Activated gamma-delta T cell treated with Interleukin-2 at 50 U/mL for 16 hours (primary cell): ENCODE measurements around the gene DRICH1.
"Not testable (repeated sequence)": the region's sequence is repeated elsewhere in the genome, so short reads cannot be mapped to it uniquely, and the experiment has no call there.

Source experiments
- DNase-seq: peaks from one replicate; pipeline ENCODE4 v3.0.0-alpha.2; 2020

Gene DRICH1, protein sequence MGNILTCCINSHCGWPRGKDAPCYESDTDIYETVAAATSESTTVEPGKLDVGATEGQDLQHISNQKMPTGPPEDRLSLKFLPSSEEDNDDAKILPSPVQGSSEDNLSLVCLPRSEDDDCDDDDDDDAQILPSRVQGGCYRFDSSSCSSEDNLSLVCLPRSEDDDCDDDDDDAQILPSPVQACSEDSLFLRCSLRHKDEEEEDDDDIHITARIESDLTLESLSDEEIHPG

DNA sequence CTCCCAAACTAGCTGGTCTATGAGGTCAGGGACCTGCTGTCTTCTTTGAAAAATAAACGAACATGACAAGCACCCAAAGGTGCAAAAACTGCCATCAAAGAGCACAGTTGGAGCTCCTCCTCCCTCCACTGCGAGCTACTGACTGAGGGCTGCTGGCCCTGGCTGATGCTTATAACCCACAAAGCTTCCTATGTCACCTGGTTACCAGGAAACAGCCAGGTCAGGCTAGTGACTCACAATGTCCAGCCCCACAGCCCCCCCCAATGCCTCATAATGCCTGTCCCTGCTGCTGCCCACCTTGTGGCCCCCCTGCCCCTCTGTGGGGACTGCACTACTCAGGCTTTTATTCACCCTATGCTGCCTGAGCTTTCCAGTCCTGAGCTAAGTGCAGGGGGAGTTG, at the start of gene DRICH1:
TSS of gene DRICH1 (minus strand) at position 144 of the 400 bp plus-strand sequence. CDS start 298 bp downstream, outside the sequence.
- peak; percentile 18 for DNase-seq

DNA sequence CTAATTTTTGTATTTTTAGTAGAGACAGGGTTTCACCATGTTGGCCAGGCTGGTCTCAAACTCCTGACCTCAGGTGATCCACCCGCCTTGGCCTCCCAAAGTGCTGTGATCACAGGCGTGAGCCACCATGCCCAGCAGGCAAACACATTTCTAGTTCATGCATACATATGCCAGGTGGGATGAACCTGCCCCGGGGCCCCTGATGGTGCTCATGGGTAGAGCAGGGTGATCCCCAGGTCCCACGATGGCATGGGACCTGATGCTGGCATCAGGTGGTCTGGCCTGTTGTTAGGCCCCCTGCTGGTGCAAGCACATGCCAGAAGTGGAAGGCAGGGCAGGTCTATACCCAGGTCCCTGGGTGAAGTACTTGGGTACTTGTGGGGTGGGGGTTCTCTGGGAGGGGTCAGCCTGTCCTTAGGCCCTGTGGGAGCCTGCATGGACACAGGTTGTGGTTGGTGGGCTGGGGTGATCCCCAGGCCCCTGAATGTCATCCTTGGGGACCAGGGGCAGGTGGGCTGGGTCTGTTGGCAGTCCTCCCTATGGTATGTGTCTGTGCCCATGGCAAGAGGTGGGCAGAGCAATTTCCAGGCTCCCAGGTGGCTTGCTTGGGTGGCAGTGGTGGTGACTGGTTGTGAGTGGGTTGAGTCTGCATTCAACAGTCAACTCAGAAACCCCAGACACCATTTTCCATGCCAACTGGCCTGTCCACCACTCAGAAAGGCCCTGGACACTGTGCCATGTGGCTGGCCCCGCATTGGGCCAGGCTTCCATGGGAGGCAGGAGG, 49.1 kb upstream of the DRICH1 start:
- no peak for DNase-seq

DNA sequence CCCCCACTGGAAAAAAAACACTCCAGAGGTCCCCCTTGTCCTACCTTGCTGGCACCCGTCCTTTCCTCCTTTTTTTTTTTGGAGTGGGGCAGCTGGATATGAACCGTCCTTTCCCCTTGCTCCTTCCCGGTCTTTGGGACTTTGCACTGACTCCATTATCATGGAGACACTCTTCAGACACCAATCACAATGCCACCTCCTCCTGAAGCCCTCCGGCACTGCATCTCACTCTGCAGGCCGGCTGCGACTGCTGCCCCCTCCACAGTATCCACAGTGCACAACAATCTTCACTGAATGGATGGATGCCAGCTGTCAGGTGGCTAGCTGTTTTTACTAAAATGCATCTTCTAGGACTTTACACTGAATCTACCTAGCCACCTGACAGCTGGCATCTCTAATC, 46.0 kb upstream of the DRICH1 start:
- no peak for DNase-seq

DNA sequence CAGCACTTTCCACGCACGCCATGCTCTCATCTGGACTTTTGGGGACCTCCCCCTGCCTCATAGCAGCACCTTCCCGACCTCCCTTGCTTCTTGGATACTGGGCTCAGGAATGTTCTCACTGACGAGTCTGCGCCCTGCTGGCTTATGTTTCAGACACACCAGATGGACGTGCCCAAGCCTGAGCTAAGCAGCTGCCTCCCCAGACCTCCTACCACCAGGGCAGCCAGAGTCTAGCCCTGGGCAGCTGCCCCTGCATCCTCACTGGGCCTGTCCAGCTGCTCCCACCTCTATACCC, 45.5 kb upstream of the DRICH1 start:
- DNase-seq: no peak

DNA sequence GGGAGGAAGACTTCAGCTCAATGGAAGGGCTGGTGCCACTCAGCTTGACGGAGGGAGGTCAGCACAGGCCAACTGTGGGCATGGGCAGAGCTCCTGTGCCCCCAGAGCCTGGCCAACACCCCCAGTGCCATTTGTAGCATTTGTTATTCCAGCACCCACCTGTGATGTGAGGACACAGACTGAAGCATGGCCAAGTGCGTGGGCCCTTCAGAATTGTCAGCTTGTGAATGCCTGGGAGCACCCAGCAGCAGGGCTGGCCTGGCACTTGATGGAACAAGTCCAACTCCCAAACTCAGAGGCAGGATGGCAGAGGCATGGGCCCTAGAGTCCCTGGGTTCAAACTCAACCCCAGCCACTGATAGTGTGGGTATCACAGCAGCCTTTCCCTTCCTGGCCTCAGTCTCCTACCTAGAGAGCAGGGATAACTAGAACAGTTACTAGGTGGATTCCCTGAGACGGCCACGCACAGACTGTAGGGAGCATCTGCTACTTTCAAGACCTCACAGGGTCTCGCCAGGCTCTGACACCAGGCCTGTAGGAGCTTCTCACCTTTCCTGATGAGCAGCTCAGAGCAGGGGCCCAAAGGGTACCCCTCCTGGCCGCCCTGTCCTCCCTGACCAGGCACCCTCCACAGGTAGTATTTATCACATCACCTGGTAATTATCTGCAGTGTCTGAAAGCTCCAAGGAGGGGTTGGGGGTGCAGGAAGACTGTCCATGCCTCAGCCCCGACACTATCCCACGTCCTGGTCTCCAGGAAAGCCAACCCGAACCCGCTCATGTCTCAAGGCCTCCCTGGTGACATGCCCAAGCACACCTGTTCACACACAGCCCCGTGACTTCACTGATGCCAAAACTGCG, 45.0 kb upstream of the DRICH1 start:
- not testable (repeated sequence) for DNase-seq

DNA sequence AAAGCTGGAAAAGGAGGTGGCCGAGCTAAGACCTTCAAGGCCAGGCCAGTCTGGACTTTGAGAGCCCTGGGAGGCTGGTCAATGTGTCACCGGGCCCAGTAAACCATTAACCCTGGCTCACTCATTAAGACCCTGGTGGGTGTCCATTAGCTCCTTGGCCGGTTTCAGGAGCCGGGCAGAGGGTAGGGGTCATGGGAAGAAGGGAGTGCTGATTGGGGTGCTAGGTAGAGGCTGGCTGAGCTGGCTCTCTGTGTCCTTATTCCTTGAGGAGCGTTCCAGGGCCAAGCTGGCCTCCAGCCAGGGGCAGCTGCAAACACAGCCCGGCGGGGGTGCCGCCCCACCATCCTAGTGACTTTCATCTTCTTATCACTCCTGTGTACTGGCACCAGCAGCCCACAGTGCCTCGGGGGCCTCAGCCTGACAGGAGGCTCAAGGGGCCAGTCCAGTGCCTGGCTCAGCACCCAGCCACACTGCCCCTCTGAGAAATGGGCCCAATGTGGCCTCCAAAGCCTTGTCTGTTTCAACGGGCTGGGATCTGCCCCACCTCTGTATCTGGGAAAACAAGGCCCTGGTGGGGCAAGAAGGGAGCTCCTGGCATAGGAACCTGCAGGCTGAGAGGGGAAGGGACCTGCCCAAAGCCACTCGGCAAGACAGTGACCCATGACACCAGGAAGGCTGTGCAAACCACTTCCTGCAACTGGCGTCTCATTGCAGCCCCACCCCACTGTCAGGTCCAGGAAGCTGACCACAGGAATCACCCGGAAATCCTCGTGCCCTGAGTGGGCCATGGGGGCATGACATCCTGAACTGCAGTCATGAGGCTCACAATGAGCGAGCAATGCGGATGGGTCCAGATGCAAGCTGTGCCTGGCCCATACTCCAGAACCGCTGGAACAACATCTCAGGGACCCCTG, 43.6 kb upstream of the DRICH1 start:
- no peak for DNase-seq

DNA sequence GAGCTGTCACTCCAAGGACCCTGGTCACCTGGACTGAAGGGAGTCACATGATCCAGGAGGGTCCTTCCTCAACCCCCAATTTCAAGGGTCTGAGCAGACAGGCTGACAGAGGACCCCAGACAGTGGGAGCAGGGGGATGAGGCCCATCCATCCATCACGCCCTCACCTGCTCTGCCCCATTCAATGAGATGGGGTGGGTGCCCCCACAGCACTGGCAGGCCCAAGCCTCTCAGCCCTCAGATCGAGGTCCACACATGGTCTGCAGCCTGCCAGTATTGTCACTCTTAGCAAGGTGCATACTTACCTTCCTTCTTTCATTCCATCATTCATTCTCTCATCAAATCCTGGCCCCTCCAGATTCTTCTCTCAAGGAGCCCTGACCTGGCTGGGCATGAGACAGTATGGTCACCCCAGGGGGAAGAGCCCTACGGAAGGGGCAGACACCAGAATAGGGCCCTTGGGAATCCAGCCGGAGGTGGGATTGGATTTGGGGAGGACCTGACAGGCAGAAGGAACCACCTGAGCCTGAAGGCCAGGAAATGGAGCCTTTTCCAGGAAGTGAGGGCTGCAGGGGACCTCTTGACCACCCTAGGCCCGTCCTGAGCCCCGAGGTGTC, 42.9 kb upstream of the DRICH1 start:
- DNase-seq: not testable (repeated sequence)

DNA sequence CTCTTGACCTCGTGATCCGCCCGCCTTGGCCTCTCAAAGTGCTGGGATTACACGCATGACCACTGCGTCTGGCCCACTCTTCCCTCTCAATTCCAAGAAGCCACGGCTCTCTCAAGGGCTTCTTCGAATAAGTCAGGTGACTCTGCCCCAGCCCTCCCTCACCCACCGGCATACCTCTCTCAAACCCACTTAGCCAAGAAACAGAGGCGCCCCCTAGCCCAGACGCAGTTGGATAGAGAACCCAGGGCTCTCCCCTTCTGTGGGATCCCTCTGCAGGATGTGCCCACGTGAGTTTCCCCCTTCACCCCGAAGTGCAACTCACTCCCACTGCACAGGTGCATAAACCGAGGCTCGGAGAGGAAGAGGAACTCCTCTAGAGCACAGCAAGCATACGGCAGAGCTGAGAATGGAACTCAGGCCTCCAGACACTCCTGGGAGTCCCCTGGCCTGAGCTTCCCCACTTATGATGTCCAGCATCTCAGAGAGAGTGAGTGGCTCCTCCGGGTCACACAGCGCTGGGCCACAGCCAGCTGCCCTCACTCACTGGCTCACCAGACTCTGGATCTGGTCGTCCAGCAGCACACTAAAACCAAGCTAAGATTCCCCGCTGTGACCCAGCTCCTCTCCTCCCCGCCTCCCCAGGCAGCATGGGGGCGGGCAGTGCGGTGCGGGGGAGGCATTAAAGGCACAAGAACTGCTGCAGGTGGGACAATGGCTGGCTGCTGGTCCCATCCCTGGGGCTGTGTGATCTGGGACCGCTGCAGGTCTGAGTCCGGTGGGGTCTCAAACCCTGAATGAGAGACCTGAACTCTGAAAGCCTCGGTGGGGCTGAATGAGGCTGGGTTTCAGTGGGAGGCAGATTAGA, 41.9 kb upstream of the DRICH1 start:
- DNase-seq: no peak

DNA sequence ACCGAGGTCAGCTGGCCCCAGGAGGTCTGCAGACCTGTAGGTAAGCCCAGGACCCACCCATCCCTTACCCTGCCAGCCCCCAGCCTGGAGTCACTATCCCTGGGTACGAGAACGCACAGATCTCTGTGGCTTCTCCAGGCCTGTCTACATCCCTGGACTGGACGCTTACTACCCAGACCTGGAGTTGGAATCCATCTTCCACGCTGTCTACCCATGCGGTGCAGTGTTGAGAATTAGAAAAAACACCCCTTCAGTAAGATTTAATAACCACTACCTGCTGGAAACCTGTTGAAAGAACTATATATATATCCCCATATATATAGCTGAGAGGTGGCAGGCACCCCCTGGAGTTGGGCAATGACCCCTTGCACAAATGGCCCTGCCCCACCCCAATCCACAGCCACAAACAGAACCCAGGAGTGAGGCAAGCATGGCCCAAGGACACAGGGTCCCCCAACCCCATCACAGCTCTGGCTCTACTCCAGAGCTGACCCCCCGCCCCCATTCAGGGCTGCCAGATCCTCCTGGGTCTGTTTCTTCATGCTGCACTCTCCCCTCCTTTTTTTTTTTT, 41.0 kb upstream of the DRICH1 start:
- DNase-seq: no peak

DNA sequence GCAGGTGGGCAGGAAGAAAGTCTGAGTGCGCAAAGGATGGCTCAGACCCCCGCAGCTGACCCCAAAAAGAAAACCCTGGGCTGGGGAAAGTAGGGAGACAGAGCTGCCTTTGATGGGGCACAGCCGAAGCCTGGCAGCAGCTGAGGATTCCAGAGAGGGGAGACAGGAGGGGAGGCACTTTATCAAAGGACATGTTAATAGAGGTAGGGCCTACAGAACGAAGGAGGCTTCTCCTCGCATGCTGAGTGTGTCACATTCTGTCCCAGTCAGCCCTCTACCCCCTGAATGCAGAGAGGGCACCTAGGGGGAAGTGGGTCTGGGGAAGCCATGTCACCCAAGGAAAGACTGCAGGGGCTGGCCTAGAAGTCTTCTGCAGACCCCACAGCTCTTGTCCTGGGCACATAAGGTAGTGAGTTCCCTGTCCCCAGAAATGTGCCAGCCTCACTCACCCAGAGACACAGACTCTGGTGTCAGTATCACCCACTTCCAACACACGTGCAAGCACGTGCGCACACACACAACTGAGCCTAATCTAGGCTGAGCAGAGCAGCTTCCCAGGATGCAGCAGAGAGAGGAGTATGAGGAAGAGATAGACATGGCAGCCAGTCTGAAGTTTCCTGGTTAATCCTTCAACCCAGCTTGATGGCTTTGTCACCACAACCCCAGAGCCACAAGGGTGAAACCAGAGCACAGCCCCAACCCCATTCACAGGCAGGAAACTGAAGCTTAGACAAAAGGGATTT, 40.4 kb upstream of the DRICH1 start:
- not testable (repeated sequence) for DNase-seq

DNA sequence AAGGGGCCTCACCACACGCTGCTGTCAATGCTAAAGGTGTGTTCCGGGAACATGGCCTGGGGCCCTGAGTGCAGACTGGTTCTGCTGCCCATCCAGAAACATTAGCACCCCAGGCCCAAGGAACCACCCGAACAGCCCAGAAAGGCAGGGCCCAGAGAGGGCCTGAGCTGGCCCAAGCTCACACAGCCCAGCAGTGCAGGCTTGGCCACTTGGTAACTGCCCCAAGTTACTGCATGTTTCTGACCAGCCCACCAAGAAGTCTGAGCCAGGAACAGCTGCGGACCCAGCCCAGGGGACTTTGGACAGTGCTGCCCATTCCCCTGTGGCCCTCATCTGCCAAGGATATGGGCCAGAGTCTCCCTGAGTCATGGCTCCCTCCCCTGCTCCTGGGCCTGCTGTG, 39.3 kb upstream of the DRICH1 start:
- not testable (repeated sequence) for DNase-seq

DNA sequence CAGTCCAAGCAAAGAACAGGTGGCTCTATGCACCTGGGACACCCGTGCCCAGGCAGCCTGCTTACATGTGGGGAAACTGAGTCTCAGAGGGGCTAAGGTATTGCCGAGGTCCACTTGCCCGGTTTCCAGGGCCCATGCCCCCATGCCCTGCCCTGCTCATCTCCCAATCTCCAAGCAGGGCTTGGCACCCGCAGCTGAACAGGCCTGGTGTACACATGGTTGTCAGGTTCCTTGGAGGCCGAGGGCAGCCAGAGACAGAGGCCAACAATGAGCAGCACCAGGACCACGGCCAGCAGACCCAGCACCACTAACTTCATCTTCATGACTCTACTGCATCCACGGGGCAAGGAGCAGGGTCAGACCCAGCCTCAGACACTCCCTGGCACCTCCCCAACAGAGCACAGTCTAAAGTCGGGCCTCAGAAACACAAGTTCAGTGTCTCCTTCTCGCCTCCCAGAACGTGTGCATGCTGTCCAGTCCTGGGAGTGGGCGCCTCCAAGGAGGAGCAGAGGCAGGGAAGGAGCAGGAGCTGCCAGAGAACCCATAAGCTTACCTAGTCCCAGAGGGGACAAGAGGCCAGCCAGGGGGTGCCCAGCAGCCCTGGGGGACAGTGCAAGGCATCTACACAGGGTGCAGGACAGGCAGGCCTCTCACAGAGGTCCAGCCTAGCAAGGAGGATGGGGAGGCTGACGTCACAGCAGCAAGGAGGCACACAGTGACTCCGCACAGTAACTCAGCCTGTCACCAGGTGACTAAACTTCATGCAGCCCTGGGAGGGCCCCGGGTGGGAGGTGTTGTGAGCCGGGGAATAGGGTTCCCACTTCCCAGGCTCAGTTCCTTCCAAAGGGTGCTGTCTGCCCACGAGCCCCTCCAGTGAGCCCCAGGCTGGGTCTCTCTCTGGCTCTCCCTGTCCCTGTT, 38.5 kb upstream of the DRICH1 start:
- DNase-seq: no peak

DNA sequence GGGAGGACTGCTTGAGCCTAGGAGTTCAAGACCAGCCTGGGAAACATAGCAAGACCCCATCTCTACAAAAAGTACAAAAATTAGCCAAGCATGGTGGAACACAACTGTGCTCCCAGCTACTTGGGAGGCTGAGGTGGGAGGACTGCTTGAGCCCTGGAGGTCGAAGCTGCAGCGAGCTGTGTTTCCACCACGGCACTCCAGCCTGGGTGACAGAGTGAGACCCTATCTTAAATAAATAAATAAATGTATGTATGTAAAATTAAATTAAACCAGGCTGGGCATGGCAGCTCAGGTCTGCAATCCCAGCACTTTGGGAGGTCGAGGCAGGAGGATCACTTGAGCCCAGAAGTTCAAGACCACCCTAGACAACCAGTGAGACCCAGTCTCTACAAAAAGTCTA, 28.3 kb upstream of the DRICH1 start:
- DNase-seq: not testable (repeated sequence)

DNA sequence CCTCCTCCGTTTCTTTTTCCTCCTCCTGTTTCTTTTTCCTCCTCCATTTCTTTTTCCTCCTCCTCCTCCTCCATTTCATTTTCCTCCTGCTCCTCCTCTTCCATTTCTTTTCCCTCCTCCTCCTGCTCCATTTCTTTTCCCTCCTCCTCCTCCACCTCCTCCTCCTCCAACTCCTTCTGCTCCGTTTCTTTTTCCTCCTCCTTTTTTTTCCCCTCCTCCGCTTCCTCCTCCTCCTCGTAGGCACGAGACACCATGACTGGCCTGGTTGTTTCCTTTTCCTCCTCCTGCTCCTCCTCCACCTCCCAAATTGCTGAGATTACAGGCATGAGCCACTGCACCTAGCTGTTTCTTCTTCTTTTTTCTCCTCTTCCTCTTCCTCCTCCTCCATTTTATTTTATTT, 25.6 kb upstream of the DRICH1 start:
- no peak for DNase-seq

DNA sequence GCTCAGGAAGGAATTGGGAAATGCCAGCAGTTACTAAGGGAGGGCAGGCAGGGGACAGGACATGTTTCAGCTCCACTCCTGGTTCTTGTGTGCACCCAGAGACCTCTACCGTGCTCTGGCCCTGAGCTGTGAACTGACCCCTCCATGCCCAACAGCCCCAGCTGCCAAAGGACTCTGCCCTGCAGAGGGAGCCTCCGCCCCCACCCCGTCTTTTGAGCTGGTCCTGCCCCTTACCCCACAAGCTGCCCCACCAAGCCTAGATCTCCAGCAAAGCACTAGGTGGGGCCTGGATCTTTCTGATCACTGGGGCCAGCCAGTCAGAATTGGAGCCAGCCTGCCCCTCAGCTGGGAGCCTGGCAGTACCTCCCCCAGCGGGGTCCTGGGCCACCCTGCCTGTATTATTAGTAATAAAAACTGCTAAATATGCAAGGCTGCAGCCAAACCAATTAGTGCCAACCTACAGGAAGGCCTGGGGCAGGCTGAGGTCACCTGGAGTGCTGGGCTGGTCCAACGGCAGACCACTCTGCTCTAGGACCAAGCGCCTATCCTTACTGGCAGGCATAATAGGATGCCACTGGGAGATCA, 23.9 kb upstream of the DRICH1 start:
- no peak for DNase-seq

DNA sequence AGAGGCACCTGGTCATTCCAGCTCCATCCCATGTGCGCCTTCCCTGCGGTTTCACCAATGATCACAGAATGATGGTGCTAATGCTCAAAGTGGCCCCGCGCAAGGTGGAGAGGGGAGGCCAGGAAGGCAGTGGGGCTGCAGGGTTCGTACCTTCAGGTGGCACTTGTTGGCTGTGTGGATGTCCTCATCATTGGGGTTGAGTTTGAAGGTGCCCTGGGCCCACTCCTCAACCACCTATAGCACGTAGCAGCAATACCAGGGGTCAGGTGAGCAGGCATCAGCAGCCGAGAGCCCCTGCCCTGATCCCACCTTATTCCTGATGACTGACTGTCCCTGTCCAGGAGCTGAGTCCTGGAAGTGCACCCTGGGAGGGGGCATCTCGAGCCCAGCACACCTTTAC, 20.6 kb upstream of the DRICH1 start:
- no peak for DNase-seq

DNA sequence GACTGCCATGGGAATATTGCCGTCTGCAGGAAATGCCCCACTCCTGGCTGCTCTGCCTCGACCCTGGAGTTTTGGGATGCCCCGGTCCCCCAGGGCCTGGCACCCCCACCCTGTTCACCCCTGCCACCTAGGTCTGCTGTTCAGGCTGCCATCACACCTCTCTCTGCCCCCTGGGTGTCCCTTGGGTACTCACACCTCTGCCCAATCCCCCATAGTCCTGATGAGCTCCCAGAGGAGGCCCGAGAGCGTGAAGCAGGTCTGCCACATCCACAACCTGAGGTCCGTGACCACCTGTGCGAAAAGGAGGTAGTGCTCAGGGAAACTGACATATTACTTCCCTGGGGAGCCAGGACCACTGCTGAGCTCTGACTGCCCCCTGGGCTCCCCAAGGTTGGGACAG, 20.2 kb upstream of the DRICH1 start:
- DNase-seq: no peak

DNA sequence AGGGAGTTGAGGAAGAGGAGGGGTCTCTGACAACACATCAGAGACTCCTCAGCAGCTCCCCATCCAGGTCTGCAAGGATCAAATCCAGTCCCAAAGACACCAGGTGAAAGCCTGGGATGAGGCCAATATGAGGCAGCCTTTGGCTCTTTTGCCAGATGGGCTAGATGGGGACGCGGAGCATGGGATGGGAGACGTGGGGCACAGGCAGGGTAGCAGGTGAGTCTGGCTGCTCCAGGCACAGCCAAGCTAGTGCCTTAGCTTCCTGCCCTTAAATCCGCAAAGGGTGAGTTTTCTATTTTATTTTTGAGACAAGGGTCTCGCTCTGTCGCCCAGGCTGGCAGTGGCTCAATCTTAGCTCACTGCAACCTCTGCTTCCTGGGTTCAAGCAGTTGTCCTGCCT, 19.6 kb upstream of the DRICH1 start:
- DNase-seq: no peak

DNA sequence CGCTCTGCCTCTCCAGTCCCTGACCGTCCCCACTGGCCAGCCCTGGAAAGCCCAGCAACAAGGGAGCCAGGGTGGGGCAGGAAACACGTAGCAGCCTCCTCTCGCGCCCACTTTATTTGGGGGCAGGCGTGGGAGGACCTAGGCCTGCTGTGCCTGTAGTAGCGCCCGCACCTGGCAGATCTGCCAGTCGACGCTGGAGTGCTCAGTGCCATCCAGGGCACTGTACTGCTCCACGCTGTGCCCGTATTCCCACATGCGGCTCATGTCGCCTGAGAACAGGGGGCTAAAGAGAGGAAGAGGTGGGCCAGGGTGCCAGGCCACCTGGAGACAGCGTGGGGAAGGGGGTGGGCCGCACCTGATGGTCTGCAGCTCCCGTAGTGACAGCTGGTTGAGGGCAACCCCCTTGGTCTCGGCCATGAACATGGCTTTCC, 17.0 kb upstream of the DRICH1 start:
- no peak for DNase-seq
